A549 (cell line): ENCODE measurements around the gene ENTPD8.

Experiments used
- CTCF ChIP-seq: fragments of >200 bp; sonication (Bioruptor Twin); formaldehyde crosslinking; IDR thresholded peaks from 3 replicates; pipeline ENCODE4 v1.5.1; 2016
- EP300 ChIP-seq, 2 experiments: fragments of >200 bp; sonication (Bioruptor Twin); formaldehyde crosslinking; IDR thresholded peaks; 2 replicates in 1 of 2; 3 replicates in 1 of 2; pipeline ENCODE4 v1.6.1; 2016 to 2017
- HDAC2 ChIP-seq: fragments of 200-600 bp; sonication (generic); IDR thresholded peaks from 2 replicates; pipeline ENCODE4 v1.6.1; 2016
- HOXA7 ChIP-seq: fragments of 250-450 bp; sonication (Bioruptor Pico); IDR thresholded peaks from 2 replicates; pipeline ENCODE4 v1.5.0; 2020; ENCODE audit warnings: mild to moderate bottlenecking, moderate library complexity
- MAFK ChIP-seq: fragments of 450-650 bp; IDR thresholded peaks from 2 replicates; pipeline ENCODE4 v1.6.1; 2014; ENCODE audit not compliant: partially characterized antibody
- MYC ChIP-seq: IDR thresholded peaks from 2 replicates; pipeline ENCODE4 v1.6.1; 2012; ENCODE audit warnings: mild to moderate bottlenecking, inconsistent platforms, low read length, improper control_type of control experiment, borderline replicate concordance
- POLR2A ChIP-seq: IDR thresholded peaks from 2 replicates; pipeline ENCODE4 v1.6.1; 2012; ENCODE audit warnings: mild to moderate bottlenecking, low read length
- POLR2AphosphoS2 ChIP-seq: conservative IDR thresholded peaks from 2 replicates; pipeline ENCODE4 v1.6.1; 2012; ENCODE audit warnings: low read length, improper control_type of control experiment, inconsistent platforms
- RAD21 ChIP-seq, 2 experiments: fragments of >200 bp in 1 of 2; sonication (Bioruptor Twin) in 1 of 2; formaldehyde crosslinking in 1 of 2; IDR thresholded peaks in 1 of 2; conservative IDR thresholded peaks in 1 of 2; 2 replicates in 1 of 2; 3 replicates in 1 of 2; pipeline ENCODE4 v1.6.1; 2012 to 2018; ENCODE audit warnings: inconsistent platforms in 1 of 2
- RCOR1 ChIP-seq: fragments of 150-350 bp; IDR thresholded peaks from 2 replicates; pipeline ENCODE4 v1.6.1; 2014; ENCODE audit warnings: antibody characterized with exemption, low read length, low read depth
- RFX5 ChIP-seq: fragments of 450-650 bp; IDR thresholded peaks from 2 replicates; pipeline ENCODE4 v1.7.1; 2014; ENCODE audit warnings: antibody characterized with exemption, mild to moderate bottlenecking, moderate library complexity
- TF ChIP-seq, protein P1 (sequence below): fragments of 150-350 bp; IDR thresholded peaks from 2 replicates; pipeline ENCODE4 v1.6.1; 2014; ENCODE audit warnings: low read depth, mild to moderate bottlenecking, low read length
- TF ChIP-seq, protein P2 (sequence below): fragments of 200-600 bp; sonication (generic); IDR thresholded peaks from 2 replicates; pipeline ENCODE4 v1.6.1; 2016; ENCODE audit warnings: antibody characterized with exemption, mild to moderate bottlenecking, moderate library complexity

DNA sequence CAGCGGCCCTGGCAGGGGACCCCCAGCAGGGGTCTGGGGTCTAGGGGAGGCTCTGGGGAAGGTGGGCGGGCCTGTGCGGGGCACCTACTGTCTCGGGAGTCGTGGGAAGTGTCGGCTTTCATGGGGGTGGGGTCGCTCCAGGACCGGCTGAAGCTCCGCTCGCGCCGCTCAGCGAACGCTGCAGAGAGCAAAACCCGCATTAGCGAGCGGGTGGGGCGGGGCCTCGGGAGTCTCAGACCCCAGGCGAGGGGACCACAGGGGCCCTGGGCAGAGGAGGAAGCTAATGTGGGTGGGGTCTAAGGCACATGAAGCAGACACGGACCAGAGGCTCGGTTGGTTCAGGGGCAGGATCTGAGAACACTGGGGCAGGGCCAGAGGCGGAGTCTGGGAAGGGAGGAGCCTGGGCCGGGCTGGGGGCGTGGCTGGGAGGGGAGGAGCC, 12.5 kb upstream of the ENTPD8 start:
- TF ChIP-seq EP300 (IDR thresholded peaks at IDR 0.05), result no peak
- no peak for TF ChIP-seq MAFK
- no peak for TF ChIP-seq CTCF
- no peak for TF ChIP-seq HDAC2
- TF ChIP-seq HOXA7 (CRISPR knock-in tag), result no peak
- no peak for TF ChIP-seq POLR2A
- no peak for TF ChIP-seq MYC
- no peak for TF ChIP-seq RAD21 (conservative IDR thresholded peaks at IDR 0.05 in 1 of 2, IDR thresholded peaks at IDR 0.05 in 1 of 2)
- no peak for TF ChIP-seq RCOR1
- TF ChIP-seq, protein P1, sequence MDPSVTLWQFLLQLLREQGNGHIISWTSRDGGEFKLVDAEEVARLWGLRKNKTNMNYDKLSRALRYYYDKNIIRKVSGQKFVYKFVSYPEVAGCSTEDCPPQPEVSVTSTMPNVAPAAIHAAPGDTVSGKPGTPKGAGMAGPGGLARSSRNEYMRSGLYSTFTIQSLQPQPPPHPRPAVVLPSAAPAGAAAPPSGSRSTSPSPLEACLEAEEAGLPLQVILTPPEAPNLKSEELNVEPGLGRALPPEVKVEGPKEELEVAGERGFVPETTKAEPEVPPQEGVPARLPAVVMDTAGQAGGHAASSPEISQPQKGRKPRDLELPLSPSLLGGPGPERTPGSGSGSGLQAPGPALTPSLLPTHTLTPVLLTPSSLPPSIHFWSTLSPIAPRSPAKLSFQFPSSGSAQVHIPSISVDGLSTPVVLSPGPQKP, result no peak
- TF ChIP-seq, protein P2, sequence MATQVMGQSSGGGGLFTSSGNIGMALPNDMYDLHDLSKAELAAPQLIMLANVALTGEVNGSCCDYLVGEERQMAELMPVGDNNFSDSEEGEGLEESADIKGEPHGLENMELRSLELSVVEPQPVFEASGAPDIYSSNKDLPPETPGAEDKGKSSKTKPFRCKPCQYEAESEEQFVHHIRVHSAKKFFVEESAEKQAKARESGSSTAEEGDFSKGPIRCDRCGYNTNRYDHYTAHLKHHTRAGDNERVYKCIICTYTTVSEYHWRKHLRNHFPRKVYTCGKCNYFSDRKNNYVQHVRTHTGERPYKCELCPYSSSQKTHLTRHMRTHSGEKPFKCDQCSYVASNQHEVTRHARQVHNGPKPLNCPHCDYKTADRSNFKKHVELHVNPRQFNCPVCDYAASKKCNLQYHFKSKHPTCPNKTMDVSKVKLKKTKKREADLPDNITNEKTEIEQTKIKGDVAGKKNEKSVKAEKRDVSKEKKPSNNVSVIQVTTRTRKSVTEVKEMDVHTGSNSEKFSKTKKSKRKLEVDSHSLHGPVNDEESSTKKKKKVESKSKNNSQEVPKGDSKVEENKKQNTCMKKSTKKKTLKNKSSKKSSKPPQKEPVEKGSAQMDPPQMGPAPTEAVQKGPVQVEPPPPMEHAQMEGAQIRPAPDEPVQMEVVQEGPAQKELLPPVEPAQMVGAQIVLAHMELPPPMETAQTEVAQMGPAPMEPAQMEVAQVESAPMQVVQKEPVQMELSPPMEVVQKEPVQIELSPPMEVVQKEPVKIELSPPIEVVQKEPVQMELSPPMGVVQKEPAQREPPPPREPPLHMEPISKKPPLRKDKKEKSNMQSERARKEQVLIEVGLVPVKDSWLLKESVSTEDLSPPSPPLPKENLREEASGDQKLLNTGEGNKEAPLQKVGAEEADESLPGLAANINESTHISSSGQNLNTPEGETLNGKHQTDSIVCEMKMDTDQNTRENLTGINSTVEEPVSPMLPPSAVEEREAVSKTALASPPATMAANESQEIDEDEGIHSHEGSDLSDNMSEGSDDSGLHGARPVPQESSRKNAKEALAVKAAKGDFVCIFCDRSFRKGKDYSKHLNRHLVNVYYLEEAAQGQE, result no peak
- no peak for TF ChIP-seq RFX5
- no peak for TF ChIP-seq POLR2AphosphoS2
